NCI-H2081 (cell line): ENCODE measurements around the gene OMA1.
A peak's percentile ranks its signal among the peaks of the same experiment; 100 is the strongest.
"Not testable (repeated sequence)": the region's sequence is repeated elsewhere in the genome, so short reads cannot be mapped to it uniquely, and the experiment has no call there.

Experiments used
- DNase-seq, 2 experiments: peaks; one replicate each; lab custom pipeline; 2025; lab: John Stamatoyannopoulos, UW

Gene OMA1

GRCh38 chr1:58524353-58524945 is 22.1 kb downstream of the OMA1 start:
- DNase-seq = no peak

GRCh38 chr1:58515794-58516401 is 30.6 kb downstream of the OMA1 start:
- DNase-seq = peak; percentile 67 to 74

GRCh38 chr1:58513956-58514355 is 32.6 kb downstream of the OMA1 start:
- no peak for DNase-seq

- DNase-seq = no peak
Observed at GRCh38 chr1:58508629-58509028, 37.9 kb downstream of the OMA1 start.

- DNase-seq = no peak
Observed at GRCh38 chr1:58505286-58505685, 41.2 kb downstream of the OMA1 start.

GRCh38 chr1:58502519-58502918 is 44.0 kb downstream of the OMA1 start:
- no peak for DNase-seq

GRCh38 chr1:58500043-58500442 is 46.5 kb downstream of the OMA1 start:
- DNase-seq = peak; percentile 56 to 88

- DNase-seq = no peak
Observed at GRCh38 chr1:58497499-58497898, 49.0 kb downstream of the OMA1 start.

GRCh38 chr1:58496042-58496441 is 50.5 kb downstream of the OMA1 start:
- DNase-seq = no peak

- DNase-seq = not testable (repeated sequence)
Observed at GRCh38 chr1:58488914-58489313, 57.6 kb downstream of the OMA1 start.

- DNase-seq = no peak
Observed at GRCh38 chr1:58487002-58487401, 59.5 kb downstream of the OMA1 start.

- DNase-seq = no peak
Observed at GRCh38 chr1:58481962-58482361, 64.6 kb downstream of the OMA1 start.

GRCh38 chr1:58480191-58480590 is 66.3 kb downstream of the OMA1 start:
- no peak for DNase-seq

GRCh38 chr1:58477390-58477789 is 69.1 kb downstream of the OMA1 start:
- DNase-seq = no peak

GRCh38 chr1:58476179-58476578 is 70.3 kb downstream of the OMA1 start:
- DNase-seq = no peak

GRCh38 chr1:58469476-58469875 is 77.0 kb downstream of the OMA1 start:
- DNase-seq = no peak

- peak in 1 of 2 experiments; percentile 3 for DNase-seq
Observed at GRCh38 chr1:58469016-58469415, 77.5 kb downstream of the OMA1 start.

- DNase-seq = no peak
Observed at GRCh38 chr1:58468612-58469011, 77.9 kb downstream of the OMA1 start.

GRCh38 chr1:58466630-58467241 is 79.8 kb downstream of the OMA1 start:
- no peak for DNase-seq

- no peak for DNase-seq
Observed at GRCh38 chr1:58465825-58466629, 80.5 kb downstream of the OMA1 start.

GRCh38 chr1:58465176-58465575 is 81.3 kb downstream of the OMA1 start:
- no peak for DNase-seq

GRCh38 chr1:58460469-58460868 is 86.1 kb downstream of the OMA1 start:
- DNase-seq = no peak

GRCh38 chr1:58459911-58460310 is 86.6 kb downstream of the OMA1 start:
- no peak for DNase-seq
